NCI-H2081 treated with DMSO at 0.1 percent for 48 hours (cell line): ENCODE data around the gene NOL4L.

Experiments used
- DNase-seq: peaks from one replicate; lab custom pipeline; 2025; lab: John Stamatoyannopoulos, UW

NOL4L gene, protein sequence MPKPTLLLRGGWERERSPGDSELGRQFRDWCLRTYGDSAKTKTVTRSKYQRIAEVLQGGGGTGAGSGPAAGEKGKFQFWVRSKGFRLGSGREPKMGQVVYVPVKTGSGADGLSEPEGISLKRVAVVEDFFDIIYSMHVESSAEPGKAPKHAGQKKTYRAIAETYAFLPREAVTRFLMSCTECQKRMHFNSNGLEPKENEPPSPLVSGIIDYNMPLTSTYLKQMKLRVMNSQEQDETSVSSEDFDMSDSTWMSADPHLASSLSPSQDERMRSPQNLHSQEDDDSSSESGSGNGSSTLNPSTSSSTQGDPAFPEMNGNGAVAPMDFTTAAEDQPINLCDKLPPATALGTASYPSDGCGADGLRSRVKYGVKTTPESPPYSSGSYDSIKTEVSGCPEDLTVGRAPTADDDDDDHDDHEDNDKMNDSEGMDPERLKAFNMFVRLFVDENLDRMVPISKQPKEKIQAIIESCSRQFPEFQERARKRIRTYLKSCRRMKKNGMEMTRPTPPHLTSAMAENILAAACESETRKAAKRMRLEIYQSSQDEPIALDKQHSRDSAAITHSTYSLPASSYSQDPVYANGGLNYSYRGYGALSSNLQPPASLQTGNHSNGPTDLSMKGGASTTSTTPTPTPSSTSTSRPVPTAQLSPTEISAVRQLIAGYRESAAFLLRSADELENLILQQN

DNA sequence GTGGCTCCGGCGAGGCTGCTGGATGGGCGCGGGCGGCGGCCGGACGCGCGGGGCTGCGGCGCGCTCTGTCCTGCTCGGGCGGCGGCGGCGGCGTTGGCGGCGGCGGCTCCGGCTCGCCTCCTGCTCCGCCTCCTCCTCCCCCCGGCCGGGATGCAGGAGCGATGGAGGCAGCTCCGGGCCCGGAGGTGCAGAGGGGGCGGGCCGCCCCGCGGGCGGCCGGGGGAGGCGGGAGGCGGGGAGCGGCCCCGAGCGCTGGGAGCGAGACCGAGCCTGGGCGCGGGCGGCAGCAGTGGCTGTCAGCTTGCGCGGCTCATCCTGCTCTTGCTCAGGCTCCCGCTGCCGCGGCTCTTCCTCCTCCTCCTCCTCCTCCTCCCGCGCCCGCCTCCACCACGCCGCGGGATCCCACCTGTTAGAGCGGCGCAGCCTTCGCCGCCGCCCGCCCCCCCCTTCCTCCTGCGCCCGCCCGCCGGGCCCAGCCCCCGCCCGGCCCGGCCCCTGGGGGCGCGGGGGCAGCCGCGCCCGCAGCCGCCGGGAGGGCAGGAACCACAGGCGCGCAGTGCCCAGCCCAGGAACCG lies at the start of gene NOL4L:
TSS of gene NOL4L (minus strand) at position 323 of the 575 bp plus-strand sequence. CDS start 443 bp downstream, outside the sequence.
- no peak for DNase-seq

DNA sequence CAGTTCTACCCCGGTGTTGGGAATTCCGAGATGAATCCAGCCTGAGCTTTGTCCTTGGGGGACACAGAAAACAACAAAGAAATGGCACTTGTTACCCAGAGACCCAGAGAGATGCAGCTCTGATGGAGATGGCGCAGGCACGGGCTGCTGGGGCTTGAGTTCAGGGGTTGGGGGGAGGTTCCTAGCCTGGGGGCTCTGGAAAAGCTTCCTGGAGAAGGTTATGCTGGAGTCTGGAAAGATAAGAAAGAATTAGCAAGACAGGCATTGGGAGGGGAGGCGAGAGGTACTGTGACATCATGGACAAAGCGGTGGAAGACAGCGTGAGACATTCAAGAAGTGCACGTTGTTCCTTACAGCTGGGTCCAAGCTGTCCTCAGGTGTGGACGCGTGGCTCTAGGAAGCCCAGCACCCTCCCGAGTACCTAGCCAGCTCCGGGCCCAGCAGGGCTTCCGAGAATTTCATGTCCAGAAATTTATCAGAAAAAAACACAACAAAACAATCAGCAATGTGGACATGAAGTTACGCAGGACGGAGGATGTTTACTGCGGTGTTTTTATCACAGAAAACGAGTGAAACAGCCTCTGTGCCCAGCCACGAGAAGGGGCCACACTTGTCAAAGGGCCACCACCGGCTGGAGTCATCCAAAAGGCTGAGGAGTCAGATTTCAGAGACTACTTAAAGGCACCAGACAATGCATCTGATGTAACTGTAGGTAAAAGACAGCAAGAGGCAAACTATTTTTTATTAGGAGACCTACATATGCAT lies 49.1 kb upstream of the NOL4L start:
- DNase-seq, result no peak

DNA sequence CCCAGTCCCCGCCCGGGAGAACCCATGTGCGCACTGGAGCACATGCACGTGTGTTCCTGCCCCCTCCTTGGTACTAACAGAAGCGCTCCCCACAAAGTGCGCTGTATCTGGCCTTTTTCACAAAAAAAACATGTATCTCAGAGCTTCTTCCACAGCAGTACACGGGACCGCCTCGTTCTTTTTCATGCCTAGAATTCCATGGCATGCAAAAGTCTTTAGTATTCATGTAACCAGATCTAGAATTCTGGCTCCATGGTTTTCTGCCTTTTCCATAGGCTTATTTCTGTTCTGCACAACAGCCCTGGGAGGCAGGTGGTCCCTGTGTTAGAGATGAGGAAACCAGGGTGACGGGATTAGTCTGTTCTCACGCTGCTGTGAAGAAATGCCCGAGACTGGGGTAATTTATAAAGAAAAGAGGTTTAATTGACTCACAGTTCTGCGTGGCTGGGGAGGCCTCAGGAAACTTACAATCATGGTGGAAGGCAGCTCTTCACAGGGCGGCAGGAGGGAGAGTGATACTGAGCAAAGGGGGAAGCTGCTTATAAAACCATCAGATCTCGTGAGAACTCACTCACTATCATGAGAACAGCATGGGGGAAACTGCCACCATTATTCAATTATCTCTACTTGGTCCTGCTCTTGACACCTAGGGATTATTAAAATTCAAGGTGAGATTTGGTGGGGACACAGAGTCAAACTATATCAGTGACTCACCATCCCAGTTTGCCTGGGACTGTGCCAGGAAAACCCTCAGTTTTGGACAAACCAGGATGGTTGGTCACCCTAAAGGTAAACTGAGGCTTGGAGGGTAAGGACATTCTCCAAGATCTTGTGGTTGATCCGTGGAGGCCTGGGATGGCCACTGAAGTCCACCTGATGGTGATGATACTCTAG lies 47.6 kb upstream of the NOL4L start:
- DNase-seq, result no peak

DNA sequence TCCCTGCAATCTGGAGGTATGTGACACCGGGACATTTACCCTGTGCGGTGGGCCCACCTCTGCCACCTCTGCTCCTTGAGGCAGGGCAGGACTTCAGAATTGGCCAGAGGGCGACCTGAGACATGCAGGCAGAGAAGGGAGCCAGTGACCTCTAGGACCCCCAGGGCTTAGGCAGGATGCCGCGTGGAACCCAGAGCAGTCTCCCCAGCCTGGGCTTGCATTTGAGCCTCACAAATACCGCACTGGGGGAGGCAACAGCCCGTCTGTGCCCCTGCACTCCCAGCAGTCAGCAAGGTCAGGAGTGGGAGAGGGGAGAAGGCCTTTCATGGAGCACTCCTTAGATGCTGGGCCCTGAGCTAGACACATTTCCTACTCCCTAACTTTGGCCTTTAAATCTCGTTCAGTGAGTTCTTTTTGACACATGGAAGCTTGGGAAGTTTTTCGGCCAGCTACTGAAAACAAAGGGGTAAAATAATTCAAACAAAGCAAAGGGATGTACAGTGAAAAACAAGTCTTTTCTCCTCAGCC lies 46.9 kb upstream of the NOL4L start:
- no peak for DNase-seq

DNA sequence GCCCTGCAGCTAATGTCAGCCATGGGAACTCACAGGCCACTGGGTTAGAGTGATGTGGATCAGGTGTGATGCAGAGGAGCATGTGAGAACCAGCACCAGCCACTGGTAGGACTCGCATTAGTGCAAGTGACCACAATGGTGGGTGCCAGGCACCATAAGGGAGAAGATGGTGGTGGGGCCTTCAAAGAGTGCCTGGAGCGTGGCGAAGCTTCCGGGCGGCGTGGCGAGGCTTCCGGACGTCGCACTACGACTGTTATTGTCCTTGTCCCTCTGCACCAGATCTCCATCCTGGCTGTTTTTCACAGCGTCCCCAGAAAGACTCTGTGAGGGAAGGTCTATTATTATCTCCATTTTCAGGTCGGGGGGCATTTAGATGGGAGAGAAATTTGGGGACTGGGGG lies 44.7 kb upstream of the NOL4L start:
- DNase-seq, result no peak

DNA sequence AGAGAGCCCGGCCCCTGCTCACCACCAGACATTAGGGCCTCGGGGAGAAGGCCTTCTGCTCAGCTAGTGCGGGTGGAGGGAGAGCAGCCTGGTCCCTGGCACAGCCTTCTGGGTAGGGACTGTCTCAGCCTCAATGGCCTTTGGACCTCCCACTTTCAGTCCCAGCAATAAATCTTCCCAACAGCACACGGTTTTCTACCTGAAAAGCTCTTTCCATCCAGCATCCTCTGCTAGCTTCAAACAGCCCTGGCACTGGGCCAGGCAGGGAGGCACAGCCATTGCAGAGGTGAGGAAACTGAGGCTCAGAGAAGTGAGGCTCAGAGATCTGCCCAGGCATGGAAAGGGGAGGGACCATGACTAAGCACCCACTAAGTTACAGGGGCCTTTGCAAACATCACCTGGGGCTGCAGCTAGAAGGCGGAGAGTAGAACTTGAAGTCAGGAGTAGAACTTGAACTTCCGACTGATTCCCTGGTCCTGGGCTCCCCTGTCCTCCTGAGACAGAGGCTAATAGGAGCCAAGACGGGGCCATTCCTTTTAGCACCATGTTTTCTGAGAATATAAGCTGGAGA lies 43.9 kb upstream of the NOL4L start:
- no peak for DNase-seq

DNA sequence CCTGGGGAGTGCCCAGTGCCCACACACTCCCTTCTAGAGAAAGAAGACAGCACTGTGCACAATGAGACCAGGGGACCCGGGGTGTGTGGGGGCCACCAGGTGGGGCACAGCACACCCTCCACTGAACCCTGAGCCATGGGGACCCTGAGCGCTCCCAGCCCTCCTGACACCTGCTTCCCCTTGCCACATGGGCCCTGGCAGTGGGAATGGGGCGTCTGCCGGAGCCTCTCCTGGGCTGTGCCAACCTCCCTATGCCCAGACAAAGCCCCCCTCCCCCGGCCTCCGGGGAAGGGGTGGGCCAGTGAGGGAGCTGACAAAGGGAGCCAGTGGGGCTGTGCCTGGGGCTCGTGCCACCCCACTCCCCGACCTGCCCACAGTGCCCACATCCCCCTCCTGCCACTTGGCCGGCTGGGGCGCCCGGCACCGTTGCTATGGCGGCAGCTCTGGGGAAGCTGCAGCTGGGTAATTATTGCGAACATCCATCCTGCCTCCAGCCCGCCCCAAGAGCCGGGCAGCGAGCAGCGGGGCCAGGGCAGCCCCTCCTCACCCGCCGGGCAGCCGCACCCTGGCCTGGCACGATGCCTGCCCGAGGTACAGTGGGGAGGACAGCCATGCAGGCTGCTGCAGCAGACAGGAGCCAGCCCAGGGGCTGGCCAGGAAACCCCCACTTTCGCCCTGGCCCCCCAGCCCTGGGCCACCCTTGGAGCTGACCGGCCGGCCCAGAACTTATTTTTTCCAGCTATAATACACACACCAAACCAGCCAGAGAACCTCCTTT lies 41.9 kb upstream of the NOL4L start:
- peak; percentile 76 for DNase-seq

DNA sequence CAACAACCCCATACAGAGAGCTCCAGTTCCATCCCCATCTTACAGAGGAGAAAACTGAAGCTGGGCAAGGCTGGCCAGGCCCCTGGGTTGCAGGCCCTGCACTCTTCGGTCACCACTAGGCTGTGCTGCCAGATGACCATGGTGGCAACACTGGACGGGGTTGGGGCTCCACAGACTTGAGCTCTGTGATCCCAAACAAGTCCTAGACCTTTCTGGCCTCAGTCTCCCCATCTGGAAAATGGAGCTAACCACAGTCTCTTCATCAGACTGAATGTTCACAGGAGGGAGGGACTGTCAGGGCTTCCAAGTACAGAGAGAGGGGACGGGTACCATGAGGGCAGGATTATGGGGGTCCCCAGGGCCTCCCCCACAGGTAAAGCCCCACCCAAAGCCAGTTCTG lies 41.3 kb upstream of the NOL4L start:
- no peak for DNase-seq

DNA sequence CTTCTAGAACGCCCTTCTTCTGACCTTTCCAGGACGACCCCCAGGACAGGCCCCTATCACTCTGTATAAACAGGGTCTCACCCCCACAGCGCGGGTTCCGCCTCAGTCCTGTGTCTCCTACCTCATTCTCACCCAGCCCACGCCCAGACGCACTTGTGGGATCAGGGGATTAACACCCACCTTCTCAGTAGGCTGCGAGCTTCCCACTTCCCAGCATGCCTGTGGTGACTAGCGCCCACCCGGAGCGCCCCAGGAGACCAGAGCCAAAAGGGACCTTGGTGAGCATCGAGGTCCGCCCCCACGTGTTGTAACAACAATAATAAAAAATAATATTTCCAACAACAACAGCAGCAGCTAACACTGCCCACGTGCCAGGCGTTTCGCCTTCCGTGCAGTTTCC lies 40.9 kb upstream of the NOL4L start:
- no peak for DNase-seq

DNA sequence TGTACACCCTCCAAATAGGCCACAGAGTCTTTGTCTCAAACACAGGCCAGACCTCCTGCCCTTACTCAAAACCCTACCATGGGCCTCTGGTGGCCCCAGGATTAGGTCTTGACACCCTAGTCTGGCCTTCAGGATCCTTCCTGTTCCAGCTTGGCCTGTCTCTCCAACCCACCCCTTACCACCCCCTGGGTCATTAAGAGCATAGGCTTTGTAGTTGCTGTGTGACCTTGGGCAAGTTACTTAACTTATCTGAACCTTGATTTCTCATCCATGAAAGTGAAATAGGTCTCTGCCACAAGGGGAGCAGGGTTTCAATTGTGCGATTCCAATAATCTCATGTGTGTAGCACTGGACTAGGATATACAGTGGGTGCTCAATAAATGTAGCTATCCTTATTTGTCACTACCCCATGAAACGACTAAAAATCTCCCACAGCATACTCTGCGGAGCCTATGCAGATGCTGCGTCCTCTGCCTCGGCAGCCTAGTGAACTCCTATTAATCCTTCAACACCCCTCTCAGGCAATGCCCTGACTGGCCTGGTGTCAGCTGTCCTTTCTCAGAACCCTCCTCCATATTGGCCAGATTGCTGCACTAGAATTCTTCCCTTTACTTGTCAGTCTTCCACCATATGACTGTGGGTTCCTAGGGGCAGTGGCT lies 39.7 kb upstream of the NOL4L start:
- DNase-seq, result no peak

DNA sequence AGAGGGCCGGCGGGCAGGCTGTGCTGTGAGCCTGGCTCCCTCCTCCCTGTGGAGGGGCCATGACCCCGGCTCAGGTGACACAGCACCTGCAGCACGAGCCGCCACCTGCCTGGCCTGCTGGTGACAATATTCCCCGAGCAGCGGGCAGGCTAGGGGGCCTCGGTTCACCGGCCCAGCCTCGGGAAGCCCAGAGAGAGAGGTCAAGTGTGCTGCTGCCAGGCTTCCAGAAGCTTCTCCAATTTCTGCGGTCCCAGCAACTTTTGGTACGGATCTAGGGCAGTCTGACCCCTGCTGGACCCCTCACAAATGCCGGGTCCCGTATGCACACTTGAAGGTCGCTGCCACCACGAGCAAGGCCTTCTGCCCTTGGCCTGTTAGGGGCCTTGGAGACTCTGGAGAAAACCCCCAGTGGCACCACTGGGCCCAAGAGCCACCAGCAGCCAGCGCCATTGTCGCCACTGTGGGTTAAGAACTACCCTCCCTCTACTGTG lies 38.6 kb upstream of the NOL4L start:
- no peak for DNase-seq

DNA sequence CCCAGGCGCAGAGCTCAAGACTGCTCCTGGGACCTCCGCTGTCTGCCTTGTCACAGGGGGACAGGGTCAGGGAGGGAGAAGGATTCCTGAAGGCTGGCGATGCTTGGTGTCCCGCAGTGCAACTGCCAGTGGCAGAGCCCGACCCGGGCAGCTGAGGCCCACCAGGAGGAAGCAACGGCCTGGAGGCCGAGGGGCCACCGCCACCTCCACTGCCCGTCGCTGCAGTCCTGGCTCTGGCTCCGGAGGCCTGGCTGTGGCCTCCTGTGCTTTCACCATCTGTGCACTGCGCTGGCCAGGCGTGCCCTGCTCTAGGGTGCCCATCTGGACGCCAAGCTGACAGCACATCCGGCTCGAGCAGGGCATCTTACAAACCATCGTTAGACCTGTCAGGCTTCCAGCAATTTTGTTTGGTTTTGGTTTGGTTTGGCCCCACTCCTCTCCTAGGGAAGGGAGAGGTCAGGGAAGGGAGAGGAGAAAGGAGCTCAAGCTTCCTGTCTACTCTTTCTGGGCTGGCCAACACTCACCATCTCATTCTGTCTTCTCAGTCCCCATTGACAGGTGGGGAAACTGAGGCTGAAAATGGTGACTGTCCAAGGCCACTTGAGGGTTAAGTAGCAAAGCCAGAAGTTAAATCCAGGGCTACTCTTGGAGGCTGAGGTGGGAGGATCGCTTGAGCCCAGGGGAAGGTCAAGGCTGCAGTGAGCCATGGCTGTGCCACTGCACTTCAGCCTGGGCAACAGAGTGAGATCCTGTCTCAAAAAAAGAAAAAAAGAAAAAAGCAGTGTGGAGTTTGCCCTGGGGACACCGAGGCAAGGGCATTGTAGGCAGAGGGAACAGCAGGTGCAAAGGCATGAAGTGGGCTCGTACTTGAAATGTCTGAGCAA lies 37.7 kb upstream of the NOL4L start:
- DNase-seq, result no peak

DNA sequence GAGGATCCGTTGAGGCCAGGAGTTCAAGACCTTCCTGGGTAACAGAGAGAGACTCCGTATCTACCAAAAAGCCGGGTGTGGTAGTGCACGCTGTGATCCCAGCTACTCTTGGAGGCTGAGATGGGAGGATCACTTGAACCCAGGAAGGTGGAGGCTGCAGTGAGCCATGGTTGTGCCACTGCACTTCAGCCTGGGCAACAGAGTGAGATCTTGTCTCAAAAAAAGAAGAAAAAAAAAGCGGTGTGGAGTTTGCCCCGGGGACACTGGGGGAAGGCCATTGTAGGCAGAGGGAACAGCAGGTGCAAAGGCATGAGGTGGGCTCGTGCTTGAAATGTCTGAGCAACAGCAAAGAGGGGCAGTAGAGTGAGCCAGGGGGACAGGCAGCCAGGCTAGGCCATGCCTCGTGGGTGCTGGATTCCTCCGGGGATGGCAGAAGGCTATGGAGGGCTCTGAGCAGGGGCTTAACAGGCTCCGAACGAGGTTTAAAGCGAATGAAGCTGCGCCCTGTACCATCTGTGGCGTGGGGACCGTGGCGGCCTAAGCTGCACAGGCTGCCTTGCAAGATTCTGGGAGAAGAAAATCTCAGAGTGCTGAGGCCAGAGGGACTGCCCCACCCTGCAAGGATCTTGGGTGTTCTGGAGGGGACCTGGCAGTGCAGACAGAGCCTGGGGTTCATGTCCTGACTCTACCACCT lies 36.9 kb upstream of the NOL4L start:
- DNase-seq, result no peak

DNA sequence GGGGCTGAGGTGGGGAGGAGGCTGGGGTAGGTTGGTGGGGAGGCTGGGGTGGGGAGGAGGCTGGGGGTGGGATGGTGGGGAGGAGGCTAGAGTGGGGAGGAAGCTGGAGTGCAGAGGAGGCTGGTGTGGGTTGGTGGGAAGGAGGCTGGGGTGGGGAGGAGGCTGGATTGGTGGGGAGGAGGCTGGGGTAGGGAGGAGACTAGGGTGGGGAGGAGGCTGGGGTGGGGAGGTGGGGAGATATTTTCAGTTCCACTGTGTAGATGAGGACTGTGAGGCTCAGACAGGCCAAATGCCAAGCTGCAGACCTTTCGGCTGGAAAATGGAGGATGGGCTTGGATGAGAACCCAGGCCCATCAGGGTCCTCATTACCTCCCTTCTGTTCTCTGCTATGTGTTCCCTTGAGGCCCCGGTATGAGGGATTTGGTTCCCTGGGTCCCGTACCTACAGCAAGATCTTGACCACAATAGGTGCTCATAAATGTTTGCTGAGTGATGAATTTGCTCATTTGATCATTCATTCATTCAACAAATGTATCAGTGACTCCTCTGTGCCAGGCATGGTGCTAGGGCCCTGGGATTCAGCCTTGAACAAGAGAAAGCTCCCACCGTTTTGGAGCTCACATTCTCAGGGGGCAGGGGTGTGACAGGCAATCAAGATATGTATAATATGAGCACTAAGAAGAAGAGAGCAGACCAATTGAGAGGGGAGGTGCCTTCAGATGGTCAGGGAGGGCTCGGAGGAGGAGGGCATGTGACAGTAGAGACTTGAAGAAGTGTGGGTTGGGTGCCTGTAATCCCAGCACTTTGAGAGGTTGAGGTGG lies 36.1 kb upstream of the NOL4L start:
- DNase-seq, result no peak

DNA sequence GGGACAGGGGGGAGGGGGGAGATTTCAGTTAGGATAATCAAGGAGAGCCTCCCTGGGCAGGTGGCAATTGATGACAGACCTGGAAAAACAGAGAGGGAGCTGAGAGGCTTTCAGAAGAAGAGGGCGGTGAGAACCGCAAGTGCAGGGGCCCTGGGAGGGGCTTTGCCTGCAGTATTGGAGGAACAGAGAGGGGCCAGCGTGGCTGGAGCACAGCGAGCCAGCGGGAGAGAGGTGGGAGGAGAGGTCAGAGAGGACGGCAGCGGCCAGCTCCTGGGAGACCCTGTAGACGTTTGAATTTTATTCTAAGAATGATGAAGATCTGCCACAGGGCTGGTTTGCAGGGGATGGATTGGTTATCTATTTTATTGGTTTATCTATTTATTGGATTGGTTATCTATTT lies 34.5 kb upstream of the NOL4L start:
- DNase-seq, result no peak

DNA sequence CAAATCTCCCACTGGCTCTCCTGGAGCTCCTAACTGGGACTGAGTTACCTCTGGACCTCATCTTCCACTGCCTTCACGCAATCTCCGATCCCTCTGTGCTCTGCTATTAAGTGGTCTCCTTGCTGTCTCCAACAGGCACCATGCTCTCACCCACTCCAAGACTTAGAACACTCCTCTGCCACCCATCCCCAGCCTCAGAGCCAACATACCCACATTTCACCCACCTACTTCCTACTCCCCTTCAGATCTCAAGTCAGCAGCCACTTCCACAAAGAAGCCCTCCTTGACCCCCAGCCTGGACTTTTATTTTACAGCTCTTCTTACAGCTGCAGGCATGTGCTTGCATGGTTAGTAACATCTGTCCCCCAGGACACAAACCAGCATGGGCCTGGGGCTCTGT lies 29.6 kb upstream of the NOL4L start:
- DNase-seq, result no peak

DNA sequence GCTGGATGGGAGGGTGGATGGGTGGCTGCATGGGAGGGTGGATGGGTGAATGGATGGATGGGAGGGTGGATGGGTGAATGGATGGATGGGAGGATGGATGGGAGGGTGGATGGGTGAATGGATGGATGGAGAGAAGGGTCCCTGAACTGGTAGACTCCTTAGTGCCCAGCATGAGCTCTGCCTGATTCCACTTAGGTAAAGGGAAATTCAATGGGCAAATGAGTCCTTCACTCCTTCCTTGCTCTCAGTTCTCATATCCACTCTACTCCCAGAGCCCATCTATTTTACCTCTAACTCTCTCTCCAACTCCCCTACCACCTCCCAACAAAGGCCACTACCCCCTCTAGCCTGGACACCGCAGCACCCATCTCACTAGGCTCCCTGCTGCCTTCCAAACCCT lies 29.2 kb upstream of the NOL4L start:
- no peak for DNase-seq
